Measurements from ENCODE around the gene TACC2.

TACC2 gene

GRCh38 chr10:122273966-122274545, 285.1 kb downstream of the TACC2 start:
- DNase-seq (ENCODE audit: low spot score), result no peak

GRCh38 chr10:122276611-122277208, 287.7 kb downstream of the TACC2 start:
- peak; percentile 50 for DNase-seq (ENCODE audit: low spot score)

GRCh38 chr10:122277526-122278136, 288.7 kb downstream of the TACC2 start:
- no peak for DNase-seq (ENCODE audit: low spot score)

GRCh38 chr10:122279725-122280141, 290.8 kb downstream of the TACC2 start:
- peak; percentile 43 for DNase-seq (ENCODE audit: low spot score)

- no peak for DNase-seq (ENCODE audit: low spot score)
These were observed 291.2 kb downstream of the TACC2 start for GRCh38 chr10:122280156-122280555.

GRCh38 chr10:122281018-122281626, 292.2 kb downstream of the TACC2 start:
- no peak for DNase-seq (ENCODE audit: low spot score)

GRCh38 chr10:122281751-122282150, 292.8 kb downstream of the TACC2 start:
- DNase-seq (ENCODE audit: low spot score), result no peak

- DNase-seq (ENCODE audit: low spot score), result peak; percentile 54
These were observed 293.3 kb downstream of the TACC2 start for GRCh38 chr10:122282253-122282671.

GRCh38 chr10:122282909-122283308, 293.9 kb downstream of the TACC2 start:
- no peak for DNase-seq (ENCODE audit: low spot score)

- DNase-seq (ENCODE audit: low spot score), result no peak
These were observed 296.8 kb downstream of the TACC2 start for GRCh38 chr10:122285506-122286444.

- DNase-seq (ENCODE audit: low spot score), result peak; percentile 81
These were observed 297.9 kb downstream of the TACC2 start for GRCh38 chr10:122286867-122287266.

GRCh38 chr10:122287570-122287969, 298.6 kb downstream of the TACC2 start:
- DNase-seq (ENCODE audit: low spot score), result no peak

GRCh38 chr10:122288262-122288661, 299.3 kb downstream of the TACC2 start:
- DNase-seq (ENCODE audit: low spot score), result no peak

- DNase-seq (ENCODE audit: low spot score), result no peak
These were observed 300.0 kb downstream of the TACC2 start for GRCh38 chr10:122288917-122289316.

- DNase-seq (ENCODE audit: low spot score), result no peak
These were observed 301.4 kb downstream of the TACC2 start for GRCh38 chr10:122290334-122290733.

- DNase-seq (ENCODE audit: low spot score), result no peak
These were observed 302.0 kb downstream of the TACC2 start for GRCh38 chr10:122290833-122291532.

- no peak for DNase-seq (ENCODE audit: low spot score)
These were observed 302.8 kb downstream of the TACC2 start for GRCh38 chr10:122291739-122292138.

- DNase-seq (ENCODE audit: low spot score), result no peak
These were observed 303.4 kb downstream of the TACC2 start for GRCh38 chr10:122292376-122292775.

- no peak for DNase-seq (ENCODE audit: low spot score)
These were observed 304.4 kb downstream of the TACC2 start for GRCh38 chr10:122293156-122293960.

GRCh38 chr10:122293961-122294380, 305.0 kb downstream of the TACC2 start:
- DNase-seq (ENCODE audit: low spot score), result no peak

Data from GM03348 (cell line).